HepG2 (cell line): ENCODE data around the gene FKBP8. TPM values are rescaled to one million over a fixed set of nuclear protein-coding genes. Genes with fewer than 3 reads are reported as not detected.

Experiments used
- ARID4A ChIP-seq: sonication (generic); formaldehyde crosslinking; IDR thresholded peaks from 2 replicates; pipeline ENCODE4 v1.5.0; 2020; ENCODE audit warnings: mild to moderate bottlenecking, missing genetic modification reagents, borderline replicate concordance
- CCAR2 ChIP-seq: fragments of 200-400 bp; formaldehyde crosslinking; optimal IDR thresholded peaks from 2 replicates; pipeline ENCODE3; 2018; ENCODE audit warnings: low read depth, mild to moderate bottlenecking, low read length, moderate library complexity
- DMAP1 ChIP-seq: IDR thresholded peaks from 2 replicates; pipeline ENCODE4 v1.6.1; 2016
- FOXK2 ChIP-seq: fragments of 450-650 bp; IDR thresholded peaks from 2 replicates; pipeline ENCODE4 v1.6.1; 2016
- FOXP1 ChIP-seq, 2 experiments: fragments of 450-650 bp in 1 of 2; IDR thresholded peaks; 2 replicates each; pipeline ENCODE4 v1.6.1; 2017 to 2018; ENCODE audit warnings: antibody characterized with exemption in 1 of 2
- GMEB1 ChIP-seq: sonication (generic); formaldehyde crosslinking; IDR thresholded peaks from 2 replicates; pipeline ENCODE4 v1.5.1; 2020; ENCODE audit warnings: missing genetic modification reagents, mild to moderate bottlenecking, borderline replicate concordance
- RCOR2 ChIP-seq: IDR thresholded peaks from 2 replicates; pipeline ENCODE4 v1.6.1; 2016; ENCODE audit warnings: missing biosample characterization, missing genetic modification reagents
- SCMH1 ChIP-seq: sonication (generic); formaldehyde crosslinking; IDR thresholded peaks from 2 replicates; pipeline ENCODE4 v1.9.0; 2021; ENCODE audit warnings: missing genetic modification reagents, mild to moderate bottlenecking, borderline replicate concordance
- ZFP36L1 ChIP-seq: sonication (generic); formaldehyde crosslinking; IDR thresholded peaks from 2 replicates; pipeline ENCODE4 v1.8.0; 2022; ENCODE audit warnings: mild to moderate bottlenecking, missing genetic modification reagents, moderate library complexity
- ZFP37 ChIP-seq: sonication (generic); formaldehyde crosslinking; IDR thresholded peaks from 2 replicates; pipeline ENCODE4 v1.4.0; 2020; ENCODE audit warnings: missing genetic modification reagents, borderline replicate concordance
- ZFX ChIP-seq: sonication (generic); formaldehyde crosslinking; IDR thresholded peaks from 2 replicates; pipeline ENCODE4 v1.4.0; 2020; ENCODE audit warnings: mild to moderate bottlenecking, low read depth, missing genetic modification reagents, moderate library complexity
- ZNF746 ChIP-seq: sonication (generic); formaldehyde crosslinking; IDR thresholded peaks from 2 replicates; pipeline ENCODE4 v1.8.0; 2022; ENCODE audit warnings: mild to moderate bottlenecking, missing genetic modification reagents
- ZNF879 ChIP-seq: sonication (generic); formaldehyde crosslinking; IDR thresholded peaks from 2 replicates; pipeline ENCODE4 v1.8.1; 2023; ENCODE audit warnings: missing genetic modification reagents
- polyA plus RNA-seq, 8 experiments: library from polyadenylated mRNA; depleted of rRNA in 3 of 8; stranded (reverse) in 7 of 8; unstranded in 1 of 8; fragments of >200 nt; fragmentation: Illumina TruSeq in 4 of 8; extraction: Trizol in 4 of 8; gene quantifications; 2 replicates each; pipeline versions ENCODE4 v1.2.1 to v1.2.3, GENCODE V29; 2011 to 2016; ENCODE audit warnings: low read depth in 4 of 8, missing spikeins in 1 of 8, mixed read lengths in 1 of 8; ENCODE audit not compliant: insufficient read depth in 1 of 8
- total RNA-seq, 5 experiments: library from RNA; depleted of rRNA; stranded (reverse); fragments of >200 nt; fragmentation: Illumina TruSeq; extraction: Trizol; gene quantifications; 2 replicates each; pipeline ENCODE4 v1.2.3, GENCODE V29; 2016; ENCODE audit warnings: low read depth in 1 of 5
- TF ChIP-seq, protein P1 (sequence below): sonication (generic); formaldehyde crosslinking; IDR thresholded peaks from 2 replicates; pipeline ENCODE4 v1.5.0; 2020; ENCODE audit warnings: mild to moderate bottlenecking, low read depth, missing genetic modification reagents, borderline replicate concordance
- TF ChIP-seq, protein P2 (sequence below): sonication (generic); formaldehyde crosslinking; IDR thresholded peaks from 2 replicates; pipeline ENCODE4 v1.9.0; 2021; ENCODE audit warnings: missing genetic modification reagents, mild to moderate bottlenecking, borderline replicate concordance
- TF ChIP-seq, protein P3 (sequence below): sonication (generic); formaldehyde crosslinking; IDR thresholded peaks from 2 replicates; pipeline ENCODE4 v1.4.0; 2020; ENCODE audit warnings: missing genetic modification reagents

Gene FKBP8
- total and polyA plus RNA-seq, 2 of the 13 experiments (the other 11 are each of a cell fraction or from before 2014, with no cell fraction given), result 81.7 to 93.9 TPM

DNA sequence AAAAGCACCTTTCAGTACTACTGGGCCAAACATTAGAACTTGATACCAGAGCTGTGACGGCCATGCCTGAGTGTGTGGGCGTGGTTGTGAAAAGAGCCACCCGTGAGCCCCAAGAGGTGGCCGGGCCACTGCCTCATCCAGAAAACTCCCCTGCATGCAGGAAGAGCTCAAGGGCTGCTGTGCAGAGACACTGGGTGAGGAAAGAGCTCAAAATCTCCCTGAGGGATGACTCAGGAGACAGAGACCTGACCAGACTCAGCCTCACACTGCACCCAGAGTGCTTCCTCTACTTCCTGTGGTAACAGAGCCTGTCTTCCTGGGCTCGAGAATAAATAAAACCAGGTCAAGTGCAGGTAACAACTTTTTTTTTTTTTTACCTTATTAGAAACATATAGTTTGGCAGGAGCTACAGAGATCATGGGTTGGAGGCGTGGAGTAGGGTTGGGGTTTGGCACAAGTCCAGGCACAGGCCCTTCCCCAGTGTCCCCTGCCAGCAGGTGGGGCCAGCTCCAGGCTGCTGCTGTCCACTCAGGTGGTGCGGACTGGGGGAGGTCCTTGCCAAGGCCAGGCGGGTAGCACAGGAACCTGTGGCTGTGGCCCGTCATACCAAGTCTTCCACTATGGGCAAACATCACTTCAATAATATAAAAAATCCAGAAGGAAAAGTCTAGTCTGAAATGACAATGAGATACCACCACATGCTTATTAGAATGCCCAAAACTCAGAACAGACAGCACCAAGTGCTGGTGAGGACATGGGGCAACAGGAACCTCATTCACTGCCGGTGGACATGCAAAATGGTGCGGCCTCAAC lies 47.0 kb downstream of the FKBP8 start (continued):
- TF ChIP-seq ARID4A (CRISPR knock-in tag) (peak; percentile 43; the same call in 1 of the 2 replicates), ZFP36L1 (CRISPR knock-in tag) (no peak), GMEB1 (CRISPR knock-in tag) (no peak), ZFP37 (CRISPR knock-in tag) (no peak), RCOR2 (no peak), DMAP1 (CRISPR knock-in tag) (no peak), ZFX (peak; percentile 37; the same call in 1 of the 2 replicates), FOXP1 (IDR thresholded peaks at IDR 0.05) (no peak), FOXP1 (CRISPR knock-in tag; IDR thresholded peaks at IDR 0.05) (no peak), ZNF879 (CRISPR knock-in tag) (no peak), CCAR2 (no peak), FOXK2 (no peak), SCMH1 (no peak), ZNF746 (CRISPR knock-in tag) (0 out of 2 replicates have a peak, but pooled peaks have one; percentile 24)
- TF ChIP-seq, protein P1, sequence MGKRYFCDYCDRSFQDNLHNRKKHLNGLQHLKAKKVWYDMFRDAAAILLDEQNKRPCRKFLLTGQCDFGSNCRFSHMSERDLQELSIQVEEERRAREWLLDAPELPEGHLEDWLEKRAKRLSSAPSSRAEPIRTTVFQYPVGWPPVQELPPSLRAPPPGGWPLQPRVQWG (CRISPR knock-in tag), result no peak
- TF ChIP-seq, protein P2, sequence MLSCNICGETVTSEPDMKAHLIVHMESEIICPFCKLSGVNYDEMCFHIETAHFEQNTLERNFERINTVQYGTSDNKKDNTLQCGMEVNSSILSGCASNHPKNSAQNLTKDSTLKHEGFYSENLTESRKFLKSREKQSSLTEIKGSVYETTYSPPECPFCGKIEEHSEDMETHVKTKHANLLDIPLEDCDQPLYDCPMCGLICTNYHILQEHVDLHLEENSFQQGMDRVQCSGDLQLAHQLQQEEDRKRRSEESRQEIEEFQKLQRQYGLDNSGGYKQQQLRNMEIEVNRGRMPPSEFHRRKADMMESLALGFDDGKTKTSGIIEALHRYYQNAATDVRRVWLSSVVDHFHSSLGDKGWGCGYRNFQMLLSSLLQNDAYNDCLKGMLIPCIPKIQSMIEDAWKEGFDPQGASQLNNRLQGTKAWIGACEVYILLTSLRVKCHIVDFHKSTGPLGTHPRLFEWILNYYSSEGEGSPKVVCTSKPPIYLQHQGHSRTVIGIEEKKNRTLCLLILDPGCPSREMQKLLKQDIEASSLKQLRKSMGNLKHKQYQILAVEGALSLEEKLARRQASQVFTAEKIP, result no peak
- TF ChIP-seq, protein P3, sequence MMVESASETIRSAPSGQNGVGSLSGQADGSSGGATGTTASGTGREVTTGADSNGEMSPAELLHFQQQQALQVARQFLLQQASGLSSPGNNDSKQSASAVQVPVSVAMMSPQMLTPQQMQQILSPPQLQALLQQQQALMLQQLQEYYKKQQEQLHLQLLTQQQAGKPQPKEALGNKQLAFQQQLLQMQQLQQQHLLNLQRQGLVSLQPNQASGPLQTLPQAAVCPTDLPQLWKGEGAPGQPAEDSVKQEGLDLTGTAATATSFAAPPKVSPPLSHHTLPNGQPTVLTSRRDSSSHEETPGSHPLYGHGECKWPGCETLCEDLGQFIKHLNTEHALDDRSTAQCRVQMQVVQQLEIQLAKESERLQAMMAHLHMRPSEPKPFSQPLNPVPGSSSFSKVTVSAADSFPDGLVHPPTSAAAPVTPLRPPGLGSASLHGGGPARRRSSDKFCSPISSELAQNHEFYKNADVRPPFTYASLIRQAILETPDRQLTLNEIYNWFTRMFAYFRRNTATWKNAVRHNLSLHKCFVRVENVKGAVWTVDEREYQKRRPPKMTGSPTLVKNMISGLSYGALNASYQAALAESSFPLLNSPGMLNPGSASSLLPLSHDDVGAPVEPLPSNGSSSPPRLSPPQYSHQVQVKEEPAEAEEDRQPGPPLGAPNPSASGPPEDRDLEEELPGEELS (CRISPR knock-in tag), result no peak
